Gastrocnemius medialis (tissue), 4 donors: Measurements from ENCODE around the gene FASN.

Experiments
- POLR2A ChIP-seq, 2 donors: fragments of 450-650 bp; IDR thresholded peaks; one replicate each; pipeline ENCODE4 v1.6.1; 2017; ENCODE audit warnings: antibody characterized with exemption in 2 of 2, mild to moderate bottlenecking in 2 of 2, moderate library complexity in 2 of 2
- TF ChIP-seq, protein P1 (sequence below), 5 experiments: fragments of 450-650 bp in 3 of 5; fragments of 200-600 bp in 2 of 5; sonication (generic) in 2 of 5; IDR thresholded peaks in 4 of 5; conservative IDR thresholded peaks in 1 of 5; 1 replicate in 4 of 5; 2 replicates in 1 of 5; pipeline ENCODE4 v1.5.1; 2016 to 2019; ENCODE audit warnings: antibody characterized with exemption in 5 of 5, mild to moderate bottlenecking in 3 of 5, moderate library complexity in 3 of 5

DNA sequence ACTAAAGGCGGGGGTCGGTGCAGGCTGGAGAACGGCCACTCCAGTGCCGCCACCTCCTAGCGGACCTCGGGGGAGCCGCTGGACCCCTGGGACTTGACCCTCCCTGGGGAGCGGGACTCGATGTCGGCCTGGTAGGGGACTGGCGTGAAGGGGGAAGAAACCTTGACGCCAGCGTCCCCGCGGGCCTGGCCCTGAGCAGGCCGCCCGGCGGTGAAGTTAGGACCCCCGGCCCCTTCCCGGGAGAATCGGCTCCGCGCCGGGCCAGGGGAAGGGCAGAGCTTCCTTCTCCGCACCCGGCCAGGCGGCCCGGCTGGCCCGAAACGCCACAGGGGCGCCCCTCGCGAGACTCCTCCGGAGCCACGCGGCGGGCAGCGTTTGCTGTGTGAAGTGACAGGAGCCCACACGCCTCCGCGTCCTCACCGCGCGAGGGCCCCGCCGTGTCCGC, 32.8 kb downstream of the FASN start:
- TF ChIP-seq POLR2A (IDR thresholded peaks at IDR 0.05), result no peak
- TF ChIP-seq, protein P1, sequence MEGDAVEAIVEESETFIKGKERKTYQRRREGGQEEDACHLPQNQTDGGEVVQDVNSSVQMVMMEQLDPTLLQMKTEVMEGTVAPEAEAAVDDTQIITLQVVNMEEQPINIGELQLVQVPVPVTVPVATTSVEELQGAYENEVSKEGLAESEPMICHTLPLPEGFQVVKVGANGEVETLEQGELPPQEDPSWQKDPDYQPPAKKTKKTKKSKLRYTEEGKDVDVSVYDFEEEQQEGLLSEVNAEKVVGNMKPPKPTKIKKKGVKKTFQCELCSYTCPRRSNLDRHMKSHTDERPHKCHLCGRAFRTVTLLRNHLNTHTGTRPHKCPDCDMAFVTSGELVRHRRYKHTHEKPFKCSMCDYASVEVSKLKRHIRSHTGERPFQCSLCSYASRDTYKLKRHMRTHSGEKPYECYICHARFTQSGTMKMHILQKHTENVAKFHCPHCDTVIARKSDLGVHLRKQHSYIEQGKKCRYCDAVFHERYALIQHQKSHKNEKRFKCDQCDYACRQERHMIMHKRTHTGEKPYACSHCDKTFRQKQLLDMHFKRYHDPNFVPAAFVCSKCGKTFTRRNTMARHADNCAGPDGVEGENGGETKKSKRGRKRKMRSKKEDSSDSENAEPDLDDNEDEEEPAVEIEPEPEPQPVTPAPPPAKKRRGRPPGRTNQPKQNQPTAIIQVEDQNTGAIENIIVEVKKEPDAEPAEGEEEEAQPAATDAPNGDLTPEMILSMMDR (IDR thresholded peaks at IDR 0.05 in 4 of 5, conservative IDR thresholded peaks at IDR 0.05 in 1 of 5), result no peak
